HepG2 (cell line): ENCODE measurements around the gene ANKS4B. TPM values are rescaled to one million over a fixed set of nuclear protein-coding genes. Genes with fewer than 3 reads are reported as not detected.

Experiments used
- AHDC1 ChIP-seq: sonication (generic); formaldehyde crosslinking; IDR thresholded peaks from 2 replicates; pipeline ENCODE4 v1.5.1; 2020; ENCODE audit warnings: mild to moderate bottlenecking, missing genetic modification reagents, borderline replicate concordance
- ASH2L ChIP-seq: fragments of 300-600, 200-600 bp; sonication (generic); IDR thresholded peaks from 2 replicates; pipeline ENCODE4 v1.7.0; 2017; ENCODE audit warnings: low read depth, mild to moderate bottlenecking, moderate library complexity, mixed read lengths, low read length; ENCODE audit not compliant: insufficient read length
- BRF2 ChIP-seq: sonication (generic); formaldehyde crosslinking; IDR thresholded peaks from 2 replicates; pipeline ENCODE4 v1.8.1; 2022; ENCODE audit warnings: mild to moderate bottlenecking, missing genetic modification reagents
- DNMT3B ChIP-seq: conservative IDR thresholded peaks from 2 replicates; pipeline ENCODE4 v1.6.1; 2016; ENCODE audit warnings: missing biosample characterization, control low read depth
- JUN ChIP-seq: sonication (generic); formaldehyde crosslinking; IDR thresholded peaks from 2 replicates; pipeline ENCODE4 v1.4.0; 2020; ENCODE audit warnings: mild to moderate bottlenecking, missing genetic modification reagents
- MEIS2 ChIP-seq: sonication (generic); formaldehyde crosslinking; IDR thresholded peaks from 2 replicates; pipeline ENCODE4 v1.9.0; 2021; ENCODE audit warnings: mild to moderate bottlenecking, missing genetic modification reagents
- NR2F2 ChIP-seq: IDR thresholded peaks from 2 replicates; pipeline ENCODE4 v1.6.1; 2012; ENCODE audit warnings: low read depth, inconsistent platforms, borderline replicate concordance
- PHB2 ChIP-seq: fragments of 450-650 bp; IDR thresholded peaks from 2 replicates; pipeline ENCODE4 v1.6.1; 2018; ENCODE audit not compliant: partially characterized antibody
- PHF21A ChIP-seq: sonication (generic); formaldehyde crosslinking; IDR thresholded peaks from 2 replicates; pipeline ENCODE4 v1.5.0; 2020; ENCODE audit warnings: mild to moderate bottlenecking, missing genetic modification reagents
- PLRG1 ChIP-seq: fragments of 450-650 bp; conservative IDR thresholded peaks from 2 replicates; pipeline ENCODE4 v1.6.1; 2016
- RARA ChIP-seq: IDR thresholded peaks from 2 replicates; pipeline ENCODE4 v1.6.1; 2016; ENCODE audit warnings: missing genetic modification reagents, missing compliant biosample characterization
- REL ChIP-seq: sonication (generic); formaldehyde crosslinking; conservative IDR thresholded peaks from 2 replicates; pipeline ENCODE4 v1.8.0; 2022; ENCODE audit warnings: mild to moderate bottlenecking, missing genetic modification reagents, moderate library complexity
- SP2 ChIP-seq: sonication (generic); formaldehyde crosslinking; IDR thresholded peaks from 2 replicates; pipeline ENCODE4 v1.5.1; 2020; ENCODE audit warnings: mild to moderate bottlenecking, missing genetic modification reagents
- U2AF2 ChIP-seq: fragments of 200-400 bp; formaldehyde crosslinking; IDR thresholded peaks from 2 replicates; pipeline ENCODE4 v1.6.1; 2017; ENCODE audit warnings: low read depth, mild to moderate bottlenecking, low read length
- ZBTB7A ChIP-seq: sonication (generic); formaldehyde crosslinking; IDR thresholded peaks from 2 replicates; pipeline ENCODE4 v1.8.0; 2022; ENCODE audit warnings: mild to moderate bottlenecking, missing genetic modification reagents
- ZKSCAN1 ChIP-seq: fragments of 150-350 bp; IDR thresholded peaks from 2 replicates; pipeline ENCODE4 v1.6.1; 2014; ENCODE audit warnings: low read length
- ZNF10 ChIP-seq: sonication (generic); formaldehyde crosslinking; IDR thresholded peaks from 2 replicates; pipeline ENCODE4 v1.4.0; 2020; ENCODE audit warnings: mild to moderate bottlenecking, low read depth, missing genetic modification reagents, borderline replicate concordance
- ZNF296 ChIP-seq: sonication (generic); formaldehyde crosslinking; conservative IDR thresholded peaks from 2 replicates; pipeline ENCODE4 v1.5.0; 2020; ENCODE audit warnings: mild to moderate bottlenecking, missing genetic modification reagents
- ZNF382 ChIP-seq: sonication (generic); formaldehyde crosslinking; IDR thresholded peaks from 2 replicates; pipeline ENCODE4 v1.5.0; 2020; ENCODE audit warnings: missing genetic modification reagents, mild to moderate bottlenecking, borderline replicate concordance
- ZNF672 ChIP-seq: sonication (generic); formaldehyde crosslinking; IDR thresholded peaks from 2 replicates; pipeline ENCODE4 v1.8.1; 2022; ENCODE audit warnings: missing genetic modification reagents
- ZNF775 ChIP-seq: sonication (generic); formaldehyde crosslinking; IDR thresholded peaks from 2 replicates; pipeline ENCODE4 v1.4.0; 2020; ENCODE audit warnings: missing genetic modification reagents, mild to moderate bottlenecking, moderate library complexity, borderline replicate concordance
- ZSCAN22 ChIP-seq: sonication (generic); formaldehyde crosslinking; IDR thresholded peaks from 2 replicates; pipeline ENCODE4 v1.4.0; 2020; ENCODE audit warnings: mild to moderate bottlenecking, missing genetic modification reagents
- ZSCAN29 ChIP-seq: sonication (generic); formaldehyde crosslinking; conservative IDR thresholded peaks from 2 replicates; pipeline ENCODE4 v1.4.0; 2020; ENCODE audit warnings: mild to moderate bottlenecking, missing genetic modification reagents
- polyA plus RNA-seq, 8 experiments: library from polyadenylated mRNA; depleted of rRNA in 3 of 8; stranded (reverse) in 7 of 8; unstranded in 1 of 8; fragments of >200 nt; fragmentation: Illumina TruSeq in 4 of 8; extraction: Trizol in 4 of 8; gene quantifications; 2 replicates each; pipeline versions ENCODE4 v1.2.1 to v1.2.3, GENCODE V29; 2011 to 2016; ENCODE audit warnings: low read depth in 4 of 8, missing spikeins in 1 of 8, mixed read lengths in 1 of 8; ENCODE audit not compliant: insufficient read depth in 1 of 8
- total RNA-seq, 5 experiments: library from RNA; depleted of rRNA; stranded (reverse); fragments of >200 nt; fragmentation: Illumina TruSeq; extraction: Trizol; gene quantifications; 2 replicates each; pipeline ENCODE4 v1.2.3, GENCODE V29; 2016; ENCODE audit warnings: low read depth in 1 of 5
- TF ChIP-seq, protein P1 (sequence below): sonication (generic); formaldehyde crosslinking; IDR thresholded peaks from 2 replicates; pipeline ENCODE4 v1.5.0; 2020; ENCODE audit warnings: mild to moderate bottlenecking, missing genetic modification reagents, moderate library complexity

ANKS4B gene
- total and polyA plus RNA-seq, 2 of the 13 experiments (the other 11 are each of a cell fraction or from before 2014, with no cell fraction given), result 6.5 to 30.0 TPM

GRCh38 chr16:21233521-21234150 lies at the start of gene ANKS4B (continued):
- peak; percentile 100 for TF ChIP-seq RARA
- peak; percentile 96 for TF ChIP-seq MEIS2 (CRISPR knock-in tag)
- TF ChIP-seq, protein P1, sequence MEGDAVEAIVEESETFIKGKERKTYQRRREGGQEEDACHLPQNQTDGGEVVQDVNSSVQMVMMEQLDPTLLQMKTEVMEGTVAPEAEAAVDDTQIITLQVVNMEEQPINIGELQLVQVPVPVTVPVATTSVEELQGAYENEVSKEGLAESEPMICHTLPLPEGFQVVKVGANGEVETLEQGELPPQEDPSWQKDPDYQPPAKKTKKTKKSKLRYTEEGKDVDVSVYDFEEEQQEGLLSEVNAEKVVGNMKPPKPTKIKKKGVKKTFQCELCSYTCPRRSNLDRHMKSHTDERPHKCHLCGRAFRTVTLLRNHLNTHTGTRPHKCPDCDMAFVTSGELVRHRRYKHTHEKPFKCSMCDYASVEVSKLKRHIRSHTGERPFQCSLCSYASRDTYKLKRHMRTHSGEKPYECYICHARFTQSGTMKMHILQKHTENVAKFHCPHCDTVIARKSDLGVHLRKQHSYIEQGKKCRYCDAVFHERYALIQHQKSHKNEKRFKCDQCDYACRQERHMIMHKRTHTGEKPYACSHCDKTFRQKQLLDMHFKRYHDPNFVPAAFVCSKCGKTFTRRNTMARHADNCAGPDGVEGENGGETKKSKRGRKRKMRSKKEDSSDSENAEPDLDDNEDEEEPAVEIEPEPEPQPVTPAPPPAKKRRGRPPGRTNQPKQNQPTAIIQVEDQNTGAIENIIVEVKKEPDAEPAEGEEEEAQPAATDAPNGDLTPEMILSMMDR (CRISPR knock-in tag), result peak; percentile 28
- no peak for TF ChIP-seq ZNF672 (CRISPR knock-in tag)
- peak; percentile 71; the same call in 1 of the 2 replicates for TF ChIP-seq JUN (CRISPR knock-in tag)
- TF ChIP-seq ZNF10 (CRISPR knock-in tag), result no peak
- TF ChIP-seq AHDC1, result peak; percentile 91; the same call in 1 of the 2 replicates
- no peak for TF ChIP-seq ZNF775
- TF ChIP-seq PHB2, result no peak
- TF ChIP-seq ZKSCAN1, result no peak
- no peak for TF ChIP-seq BRF2 (CRISPR knock-in tag)
- no peak for TF ChIP-seq ZNF296 (CRISPR knock-in tag)
- no peak for TF ChIP-seq ZNF382 (CRISPR knock-in tag)
- TF ChIP-seq ZBTB7A (CRISPR knock-in tag), result no peak
- 0 out of 2 replicates have a peak, but pooled peaks have one; percentile 45 for TF ChIP-seq ZSCAN22
- no peak; the same call in 1 of the 2 replicates for TF ChIP-seq ZSCAN29 (CRISPR knock-in tag)
- no peak for TF ChIP-seq SP2 (CRISPR knock-in tag)
- peak; percentile 60; the same call in 1 of the 2 replicates for TF ChIP-seq NR2F2
- peak; percentile 90 for TF ChIP-seq PHF21A (CRISPR knock-in tag)
- TF ChIP-seq ASH2L, result peak; percentile 76
- TF ChIP-seq PLRG1, result no peak
- TF ChIP-seq REL (CRISPR knock-in tag), result no peak
- TF ChIP-seq U2AF2, result no peak
- TF ChIP-seq DNMT3B (CRISPR knock-in tag), result 0 out of 2 replicates have a peak, but pooled peaks have one; percentile 73
